Right atrium auricular region (tissue), 2 donors: ENCODE results near the gene CLRN2. TPM values are rescaled to one million over a fixed set of nuclear protein-coding genes. Genes with fewer than 3 reads are reported as not detected.

ENCODE experiments used
- DNase-seq: peaks from one replicate; pipeline ENCODE4 v3.0.0-alpha.2; 2019; ENCODE audit warnings: low spot score
- H3K27ac ChIP-seq, 2 donors: fragments of 200-600 bp; sonication (generic); 1 replicate in 1 of 2; 2 replicates in 1 of 2; pipeline ENCODE4 v1.5.1; 2016 to 2019
- H3K27me3 ChIP-seq, 2 donors: fragments of 200-600 bp; sonication (generic); one replicate each; pipeline versions ENCODE4 v1.5.1 to v1.6.0; 2017 to 2019
- H3K36me3 ChIP-seq: fragments of 200-600 bp; sonication (generic); one replicate; pipeline ENCODE4 v1.5.1; 2016
- H3K4me1 ChIP-seq, 2 donors: fragments of 200-600 bp; sonication (generic); one replicate each; pipeline versions ENCODE4 v1.5.1 to v1.6.0; 2017 to 2019
- H3K4me3 ChIP-seq, 2 donors: fragments of 200-600 bp; sonication (generic); 1 replicate in 1 of 2; 2 replicates in 1 of 2; pipeline ENCODE4 v1.5.1; 2017 to 2019; ENCODE audit warnings: mild to moderate bottlenecking in 1 of 2, moderate library complexity in 1 of 2
- H3K9me3 ChIP-seq, 2 donors: fragments of 200-600 bp; sonication (generic); one replicate each; pipeline ENCODE4 v1.5.1; 2019
- CTCF ChIP-seq, 2 donors: fragments of 200-600 bp; sonication (generic); IDR thresholded peaks; one replicate each; pipeline ENCODE4 v1.5.1; 2019; ENCODE audit warnings: antibody characterized with exemption in 2 of 2
- total RNA-seq, 2 donors: library from RNA; depleted of rRNA; stranded (reverse); fragments of >200 nt; gene quantifications; one replicate each; pipeline ENCODE4 v1.1.0, GENCODE V29; 2016

CLRN2 gene
- total RNA-seq, 2 donors from 2014 or later, result not detected

- H3K4me1 ChIP-seq, result no peaks in the 10 kb centered on the region
- H3K36me3 ChIP-seq, result peaks cover 38% of the 10 kb centered on the region
- H3K27me3 ChIP-seq, result no peaks in the 10 kb centered on the region
- H3K4me3 ChIP-seq, result no peak overlapping the region
- H3K27ac ChIP-seq, result no peak overlapping the region
- DNase-seq, result no peak
- no peak for TF ChIP-seq CTCF (IDR thresholded peaks at IDR 0.05)
- no peaks in the 10 kb centered on the region for H3K9me3 ChIP-seq
These were observed 21.3 kb upstream of the CLRN2 start for GRCh38 chr4:17493619-17494018.

- TF ChIP-seq CTCF (IDR thresholded peaks at IDR 0.05), result no peak
These were observed 20.4 kb upstream of the CLRN2 start for GRCh38 chr4:17494258-17495190.

GRCh38 chr4:17497890-17498523, 17.0 kb upstream of the CLRN2 start:
- Histone ChIP-seq H3K4me3 (no peak overlapping the region), H3K27ac (no peak overlapping the region), H3K4me1 (no peaks in the 10 kb centered on the region), H3K27me3 (no peaks in the 10 kb centered on the region), H3K9me3 (no peaks in the 10 kb centered on the region), H3K36me3 (peaks cover 39% of the 10 kb centered on the region)
- no peak for TF ChIP-seq CTCF (IDR thresholded peaks at IDR 0.05)
- no peak for DNase-seq

More at GRCh38 chr4:17494258-17495190, 20.4 kb upstream of the CLRN2 start:
- Histone ChIP-seq H3K4me3 (no peak overlapping the region), H3K27me3 (no peaks in the 10 kb centered on the region), H3K9me3 (no peaks in the 10 kb centered on the region), H3K4me1 (no peaks in the 10 kb centered on the region), H3K36me3 (peaks cover 37% of the 10 kb centered on the region), H3K27ac (no peak overlapping the region)
- no peak for DNase-seq

GRCh38 chr4:17500574-17500973, 14.4 kb upstream of the CLRN2 start:
- H3K4me3 ChIP-seq, result no peak overlapping the region
- no peak for TF ChIP-seq CTCF (IDR thresholded peaks at IDR 0.05)
- no peaks in the 10 kb centered on the region for H3K27me3 ChIP-seq
- H3K27ac ChIP-seq, result no peak overlapping the region
- H3K4me1 ChIP-seq, result no peaks in the 10 kb centered on the region
- no peaks in the 10 kb centered on the region for H3K9me3 ChIP-seq
- H3K36me3 ChIP-seq, result peaks cover 56% of the 10 kb centered on the region
- no peak for DNase-seq

GRCh38 chr4:17502756-17503155, 12.2 kb upstream of the CLRN2 start:
- TF ChIP-seq CTCF (IDR thresholded peaks at IDR 0.05), result no peak
- no peak overlapping the region for H3K27ac ChIP-seq
- H3K36me3 ChIP-seq, result peaks cover 60% of the 10 kb centered on the region
- H3K4me3 ChIP-seq, result no peak overlapping the region
- no peaks in the 10 kb centered on the region for H3K9me3 ChIP-seq
- no peaks in the 10 kb centered on the region for H3K4me1 ChIP-seq
- H3K27me3 ChIP-seq, result no peaks in the 10 kb centered on the region
- no peak for DNase-seq
